PC-9 (cell line): ENCODE results near the gene ADAMTSL1.

Source experiments
- CTCF ChIP-seq: fragments of 200-600 bp; sonication (generic); conservative IDR thresholded peaks from 2 replicates; pipeline ENCODE4 v1.6.1; 2017; ENCODE audit warnings: mixed run types, antibody characterized with exemption, mild to moderate bottlenecking, moderate library complexity
- EZH2 ChIP-seq: fragments of 200-600 bp; sonication (generic); IDR thresholded peaks from 2 replicates; pipeline ENCODE4 v1.8.0; 2017; ENCODE audit warnings: antibody characterized with exemption, low read depth

GRCh38 chr9:18786911-18787650, 313.1 kb downstream of the ADAMTSL1 start:
- TF ChIP-seq CTCF (no peak), EZH2 (no peak)
